Cardiac muscle cell (in vitro differentiated cells and primary cell): Measurements from ENCODE around the gene SLC46A1. TPM values are rescaled to one million over a fixed set of nuclear protein-coding genes. Genes with fewer than 3 reads are reported as not detected.

Experiments used
- DNase-seq, 2 donors: peaks; one replicate each; pipeline versions ENCODE4 v3.0.0 to v3.0.0-alpha.2; 2010 to 2017; ENCODE audit warnings: low read depth in 1 of 2, low spot score in 1 of 2
- H3K27ac ChIP-seq: fragments of 200-600 bp; sonication (generic); 2 replicates; pipeline ENCODE4 v1.5.1; 2016
- H3K27me3 ChIP-seq: fragments of 200-600 bp; sonication (generic); 2 replicates; pipeline ENCODE4 v1.6.0; 2016; ENCODE audit warnings: control low read depth
- H3K36me3 ChIP-seq: fragments of 200-600 bp; sonication (generic); 2 replicates; pipeline ENCODE4 v1.5.1; 2016; ENCODE audit warnings: control low read depth
- H3K4me1 ChIP-seq: fragments of 200-600 bp; sonication (generic); 2 replicates; pipeline ENCODE4 v1.8.1; 2017; ENCODE audit warnings: low read depth, mild to moderate bottlenecking, mixed run types
- H3K4me3 ChIP-seq: fragments of 200-600 bp; sonication (generic); 2 replicates; pipeline ENCODE4 v1.5.1; 2016; ENCODE audit warnings: mild to moderate bottlenecking
- H3K9me3 ChIP-seq: fragments of 200-600 bp; sonication (generic); 2 replicates; pipeline ENCODE4 v1.5.1; 2017; ENCODE audit warnings: low read depth, mild to moderate bottlenecking, control low read depth
- CTCF ChIP-seq: IDR thresholded peaks from 2 replicates; pipeline ENCODE4 v1.5.1; 2012; ENCODE audit warnings: low read depth, mild to moderate bottlenecking, low read length
- polyA plus RNA-seq: library from polyadenylated mRNA; unstranded; fragments of >200 nt; fragmentation: Nextera tagmentation; extraction: Ambion mirVana; gene quantifications from 2 replicates; pipeline ENCODE4 v1.2.1, GENCODE V29; 2016
- total RNA-seq: library from RNA; depleted of rRNA; stranded (reverse); fragments of >200 nt; gene quantifications from 2 replicates; pipeline ENCODE4 v1.2.3, GENCODE V29; 2016

SLC46A1 gene
- total and polyA plus RNA-seq, 2 experiments from 2014 or later, result 8.4 to 11.6 TPM

DNA sequence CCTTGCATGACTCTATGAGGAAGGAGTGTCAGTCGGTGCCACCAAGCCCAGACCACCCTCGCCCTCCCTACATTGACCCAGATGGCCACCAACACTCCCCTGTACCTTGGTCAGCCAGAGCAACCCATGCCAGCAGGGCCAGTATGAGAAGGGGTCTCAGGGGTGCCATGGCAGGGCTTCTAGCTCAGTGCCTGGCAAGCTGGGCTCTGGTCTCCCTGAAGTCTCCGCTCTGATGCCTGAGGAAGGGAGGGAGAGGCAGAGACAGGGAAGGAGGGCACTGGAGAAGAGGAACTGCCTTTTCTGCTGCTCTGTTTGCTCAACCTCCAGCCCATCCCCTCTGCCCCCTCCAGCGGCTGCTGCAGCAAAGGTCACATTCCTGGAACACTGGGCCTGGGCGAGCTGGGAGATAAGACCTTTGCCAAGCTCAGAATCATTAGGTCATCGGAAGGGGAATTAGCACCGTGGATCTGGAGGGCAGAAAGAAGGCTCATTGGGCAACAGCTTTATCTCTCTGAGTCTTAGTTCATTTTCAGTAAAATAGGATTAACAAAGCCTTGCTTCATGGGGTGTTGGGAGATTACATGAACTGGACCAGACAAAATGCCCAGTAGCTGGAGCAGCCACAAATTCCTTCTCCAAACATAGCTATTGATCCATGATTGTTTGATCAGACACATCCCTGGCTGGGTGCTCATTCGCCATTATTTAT, 35.8 kb downstream of the SLC46A1 start, which contains the start of gene VTN:
Gene VTN (minus strand): TSS at position 273 of the 709 bp plus-strand sequence. CDS start 104 bp downstream, at position 169.
- no peak for TF ChIP-seq CTCF
- Histone ChIP-seq H3K4me1 (peaks cover 12% of the 10 kb centered on the region), H3K36me3 (no peaks in the 10 kb centered on the region), H3K27ac (peak within 1 kb of the TSS; percentile 77), H3K27me3 (peaks cover 16% of the 10 kb centered on the region), H3K9me3 (no peaks in the 10 kb centered on the region), H3K4me3 (no peak within 1 kb of the TSS)
- DNase-seq, result peak; percentile 70 to 91

DNA sequence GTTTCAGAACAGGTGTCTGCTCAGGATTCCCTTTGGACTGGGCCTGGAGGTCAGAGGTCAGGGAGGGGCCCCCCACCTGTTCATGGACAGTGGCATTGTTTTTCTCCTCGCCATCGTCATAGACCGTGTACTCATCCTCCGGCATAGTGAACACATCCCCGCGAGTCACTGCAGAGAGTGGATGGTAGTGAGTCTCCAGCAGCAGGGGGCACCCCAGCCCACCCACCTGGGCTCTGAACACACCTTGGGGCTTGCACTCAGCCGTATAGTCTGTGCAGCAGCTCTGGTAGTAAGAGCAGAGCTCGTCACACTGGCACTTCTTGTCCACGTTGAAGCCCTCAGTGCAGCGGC, 36.4 kb downstream of the SLC46A1 start:
- H3K27ac ChIP-seq, result peak overlapping the region; percentile 77
- H3K27me3 ChIP-seq, result peaks cover 16% of the 10 kb centered on the region
- no peaks in the 10 kb centered on the region for H3K9me3 ChIP-seq
- H3K4me1 ChIP-seq, result peaks cover 12% of the 10 kb centered on the region
- TF ChIP-seq CTCF, result no peak
- no peak overlapping the region for H3K4me3 ChIP-seq
- no peaks in the 10 kb centered on the region for H3K36me3 ChIP-seq
- no peak for DNase-seq

DNA sequence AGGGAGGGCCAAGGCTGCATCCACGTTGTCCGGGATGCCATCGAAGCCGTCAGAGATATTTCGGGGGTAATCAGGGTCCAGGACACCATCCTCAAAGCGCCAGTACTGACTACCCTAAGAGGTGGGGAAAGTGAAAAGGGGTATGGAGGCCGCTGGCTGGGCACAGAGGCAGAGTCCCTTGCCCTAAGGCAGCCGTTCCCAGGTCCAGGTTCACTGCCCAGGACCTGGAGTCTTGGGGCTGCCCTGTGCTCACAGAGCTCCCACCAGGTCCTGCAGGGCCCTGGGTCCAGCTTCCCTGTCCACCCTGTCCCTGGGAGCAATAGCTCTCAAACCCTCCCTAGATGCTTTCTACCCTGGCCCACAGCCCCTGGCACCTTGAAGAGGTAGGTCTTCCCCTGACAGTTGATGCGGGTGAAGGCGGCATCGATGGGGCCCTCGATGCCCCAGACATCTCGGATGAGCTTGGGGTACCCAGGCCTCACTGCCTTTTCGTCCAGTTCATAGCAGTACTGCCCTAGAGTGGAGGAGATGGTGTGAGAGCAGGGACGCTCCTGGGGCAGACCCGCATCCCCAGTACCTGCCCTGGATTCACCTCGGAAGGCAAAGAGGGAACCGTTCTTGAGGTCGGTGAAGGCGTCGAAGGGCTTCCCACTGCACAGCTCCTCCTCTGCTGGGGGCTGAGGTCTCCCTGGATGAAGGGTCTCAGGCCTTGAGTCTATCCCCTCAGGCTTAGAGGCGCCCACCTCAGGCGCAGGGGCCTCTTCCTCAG, 36.9 kb downstream of the SLC46A1 start:
- Histone ChIP-seq H3K36me3 (no peaks in the 10 kb centered on the region), H3K27me3 (peaks cover 16% of the 10 kb centered on the region), H3K9me3 (no peaks in the 10 kb centered on the region), H3K27ac (peak overlapping the region; percentile 77), H3K4me1 (peaks cover 12% of the 10 kb centered on the region), H3K4me3 (no peak overlapping the region)
- no peak for DNase-seq
- TF ChIP-seq CTCF, result no peak

GRCh38 chr17:28368306-28368831, 37.6 kb downstream of the SLC46A1 start:
- Histone ChIP-seq H3K27ac (no peak overlapping the region), H3K4me3 (no peak overlapping the region), H3K36me3 (peaks cover 3% of the 10 kb centered on the region), H3K9me3 (no peaks in the 10 kb centered on the region), H3K4me1 (peaks cover 12% of the 10 kb centered on the region), H3K27me3 (peaks cover 13% of the 10 kb centered on the region)
- DNase-seq, result no peak
- TF ChIP-seq CTCF, result no peak

DNA sequence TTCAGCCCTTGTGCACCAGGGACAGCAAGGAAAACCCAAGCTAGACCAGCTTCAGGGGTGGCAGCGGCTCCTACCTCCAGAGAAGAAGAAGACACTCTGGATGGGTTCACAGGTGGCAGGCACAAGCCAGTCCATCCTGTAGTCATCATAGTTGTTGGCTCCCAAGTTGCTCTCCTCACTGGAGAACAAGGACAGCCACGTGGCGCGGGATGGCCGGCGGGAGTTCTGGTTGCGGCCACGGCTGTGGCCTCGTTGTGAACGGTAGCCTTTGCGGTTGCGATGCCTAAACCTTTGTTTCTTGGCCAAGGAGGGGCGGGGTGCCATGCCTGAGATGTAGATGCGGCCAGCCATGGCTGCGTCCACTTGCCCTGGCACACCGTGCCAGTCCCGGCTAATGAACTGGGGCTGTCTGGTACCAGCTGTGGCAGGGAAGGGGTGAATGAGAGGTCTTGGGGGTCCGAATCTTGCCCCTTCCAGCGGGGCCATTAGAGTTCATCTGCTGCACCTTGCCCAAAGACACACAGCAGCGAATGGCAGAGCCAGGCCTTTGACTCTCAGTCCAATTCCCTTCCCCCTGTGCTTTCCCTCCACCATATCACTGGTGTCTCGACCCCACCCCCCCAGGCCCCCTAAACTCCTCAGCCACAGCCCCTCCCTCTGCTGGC, 38.2 kb downstream of the SLC46A1 start:
- H3K36me3 ChIP-seq, result peaks cover 4% of the 10 kb centered on the region
- no peak for TF ChIP-seq CTCF
- DNase-seq, result no peak
- H3K4me3 ChIP-seq, result no peak overlapping the region
- H3K27me3 ChIP-seq, result peaks cover 7% of the 10 kb centered on the region
- H3K4me1 ChIP-seq, result peaks cover 12% of the 10 kb centered on the region
- no peak overlapping the region for H3K27ac ChIP-seq
- H3K9me3 ChIP-seq, result no peaks in the 10 kb centered on the region
